ENCODE results near the gene UBE2O.

UBE2O gene

GRCh38 chr17:76484228-76484725, 31.3 kb upstream of the UBE2O start:
- Histone ChIP-seq H3F3A (ENCODE audit: insufficient read depth, low read length) (peaks cover 46% of the 10 kb centered on the region), H3K4me1 (ENCODE audit: low read length) (peaks cover 35% of the 10 kb centered on the region), H3K9ac (ENCODE audit: low read length) (no peak overlapping the region), H4K20me1 (ENCODE audit: insufficient read depth, low read length) (no peaks in the 10 kb centered on the region), H3K9me3 (replicated peaks; ENCODE audit: insufficient read depth, low read length) (no peaks in the 10 kb centered on the region), H3K27ac (ENCODE audit: low read length) (no peak overlapping the region), H3K27me3 (replicated peaks; ENCODE audit: insufficient read depth, low read length) (no peaks in the 10 kb centered on the region), H3K79me2 (ENCODE audit: low read length) (peaks cover 9% of the 10 kb centered on the region), H3K9me2 (replicated peaks; ENCODE audit: insufficient read depth, low read length) (no peaks in the 10 kb centered on the region), H3K36me3 (replicated peaks; ENCODE audit: insufficient read depth, low read length) (no peaks in the 10 kb centered on the region), H3K4me3 (ENCODE audit: low read length) (no peak overlapping the region), H3K4me2 (ENCODE audit: low read depth, low read length) (no peak overlapping the region), H2AFZ (ENCODE audit: low read length) (no peak overlapping the region)
- no peak for DNase-seq
- TF ChIP-seq EZH2 (optimal IDR thresholded peaks at IDR 0.05; ENCODE audit: low read depth, low read length) = no peak
- TF ChIP-seq CTCF (IDR thresholded peaks at IDR 0.05; ENCODE audit: low read length) = no peak
- no peak for TF ChIP-seq EZH2phosphoT487 (IDR thresholded peaks at IDR 0.05; ENCODE audit: low read length)

- peak overlapping the region; percentile 84 for H3K9ac ChIP-seq (ENCODE audit: low read length)
- H3K4me1 ChIP-seq (ENCODE audit: low read length) = peaks cover 35% of the 10 kb centered on the region
- DNase-seq = peak; percentile 93
Measured at GRCh38 chr17:76481071-76481655, 28.2 kb upstream of the UBE2O start.

GRCh38 chr17:76480632-76481031, 27.7 kb upstream of the UBE2O start:
- peaks cover 40% of the 10 kb centered on the region for H3F3A ChIP-seq (ENCODE audit: insufficient read depth, low read length)
- H3K4me1 ChIP-seq (ENCODE audit: low read length) = peaks cover 33% of the 10 kb centered on the region
- H3K27ac ChIP-seq (ENCODE audit: low read length) = peak overlapping the region; percentile 94
- peaks cover 12% of the 10 kb centered on the region for H3K79me2 ChIP-seq (ENCODE audit: low read length)
- no peak for TF ChIP-seq EZH2phosphoT487 (IDR thresholded peaks at IDR 0.05; ENCODE audit: low read length)
- no peak for TF ChIP-seq EZH2 (optimal IDR thresholded peaks at IDR 0.05; ENCODE audit: low read depth, low read length)
- H3K4me2 ChIP-seq (ENCODE audit: low read depth, low read length) = peak overlapping the region; percentile 94
- no peaks in the 10 kb centered on the region for H4K20me1 ChIP-seq (ENCODE audit: insufficient read depth, low read length)
- peak overlapping the region; percentile 56 for H3K4me3 ChIP-seq (ENCODE audit: low read length)
- DNase-seq = peak; percentile 60
- peak overlapping the region; percentile 84 for H3K9ac ChIP-seq (ENCODE audit: low read length)
- no peak overlapping the region for H2AFZ ChIP-seq (ENCODE audit: low read length)
- no peaks in the 10 kb centered on the region for H3K27me3 ChIP-seq (replicated peaks; ENCODE audit: insufficient read depth, low read length)
- no peaks in the 10 kb centered on the region for H3K36me3 ChIP-seq (replicated peaks; ENCODE audit: insufficient read depth, low read length)
- no peaks in the 10 kb centered on the region for H3K9me3 ChIP-seq (replicated peaks; ENCODE audit: insufficient read depth, low read length)
- no peaks in the 10 kb centered on the region for H3K9me2 ChIP-seq (replicated peaks; ENCODE audit: insufficient read depth, low read length)

More at GRCh38 chr17:76481071-76481655, 28.2 kb upstream of the UBE2O start:
- Histone ChIP-seq H3K79me2 (ENCODE audit: low read length) (peaks cover 12% of the 10 kb centered on the region), H3K36me3 (replicated peaks; ENCODE audit: insufficient read depth, low read length) (no peaks in the 10 kb centered on the region), H3K4me3 (ENCODE audit: low read length) (peak overlapping the region; percentile 56), H3F3A (ENCODE audit: insufficient read depth, low read length) (peaks cover 40% of the 10 kb centered on the region), H3K9me2 (replicated peaks; ENCODE audit: insufficient read depth, low read length) (no peaks in the 10 kb centered on the region), H3K4me2 (ENCODE audit: low read depth, low read length) (peak overlapping the region; percentile 94), H3K9me3 (replicated peaks; ENCODE audit: insufficient read depth, low read length) (no peaks in the 10 kb centered on the region), H2AFZ (ENCODE audit: low read length) (no peak overlapping the region), H4K20me1 (ENCODE audit: insufficient read depth, low read length) (no peaks in the 10 kb centered on the region), H3K27ac (ENCODE audit: low read length) (peak overlapping the region; percentile 94), H3K27me3 (replicated peaks; ENCODE audit: insufficient read depth, low read length) (no peaks in the 10 kb centered on the region)
- TF ChIP-seq EZH2 (optimal IDR thresholded peaks at IDR 0.05; ENCODE audit: low read depth, low read length) = no peak
- TF ChIP-seq EZH2phosphoT487 (IDR thresholded peaks at IDR 0.05; ENCODE audit: low read length) = no peak
- no peak for TF ChIP-seq CTCF (IDR thresholded peaks at IDR 0.05; ENCODE audit: low read length)

DNA sequence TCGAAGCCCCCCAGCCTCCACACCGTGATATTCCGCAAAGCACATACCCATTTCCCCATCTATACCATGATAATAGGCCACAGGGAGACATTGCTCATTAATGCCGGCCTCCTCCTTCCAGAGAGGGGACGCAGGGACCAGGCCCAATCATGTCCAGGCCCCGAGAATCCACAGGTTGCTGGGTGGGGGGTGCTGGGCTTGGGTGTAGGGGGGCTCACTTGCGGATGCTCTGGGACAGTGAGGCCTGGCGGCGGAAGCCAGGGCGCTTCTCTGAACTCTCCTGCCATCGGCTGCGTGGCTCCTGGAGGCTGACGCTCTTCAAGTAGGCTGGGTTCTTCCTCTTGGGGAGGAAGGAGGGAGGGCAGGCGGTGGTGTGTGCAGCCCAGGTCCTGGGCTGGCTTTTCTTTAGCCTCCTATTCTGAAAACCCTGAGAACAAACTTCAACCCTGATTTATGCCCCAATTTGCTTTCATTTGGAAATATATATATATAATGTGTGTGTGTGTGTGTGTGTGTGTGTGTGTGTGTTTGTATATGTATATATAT, 26.6 kb upstream of the UBE2O start:
- peaks cover 28% of the 10 kb centered on the region for H3K4me1 ChIP-seq (ENCODE audit: low read length)
- H3F3A ChIP-seq (ENCODE audit: insufficient read depth, low read length) = peaks cover 38% of the 10 kb centered on the region
- H3K36me3 ChIP-seq (replicated peaks; ENCODE audit: insufficient read depth, low read length) = no peaks in the 10 kb centered on the region
- H3K79me2 ChIP-seq (ENCODE audit: low read length) = peaks cover 12% of the 10 kb centered on the region
- no peaks in the 10 kb centered on the region for H4K20me1 ChIP-seq (ENCODE audit: insufficient read depth, low read length)
- no peaks in the 10 kb centered on the region for H3K27me3 ChIP-seq (replicated peaks; ENCODE audit: insufficient read depth, low read length)
- H3K9me2 ChIP-seq (replicated peaks; ENCODE audit: insufficient read depth, low read length) = no peaks in the 10 kb centered on the region
- no peak overlapping the region for H2AFZ ChIP-seq (ENCODE audit: low read length)
- no peak overlapping the region for H3K4me3 ChIP-seq (ENCODE audit: low read length)
- no peak overlapping the region for H3K9ac ChIP-seq (ENCODE audit: low read length)
- no peak overlapping the region for H3K27ac ChIP-seq (ENCODE audit: low read length)
- DNase-seq = no peak
- no peak overlapping the region for H3K4me2 ChIP-seq (ENCODE audit: low read depth, low read length)
- no peaks in the 10 kb centered on the region for H3K9me3 ChIP-seq (replicated peaks; ENCODE audit: insufficient read depth, low read length)
- TF ChIP-seq EZH2phosphoT487 (IDR thresholded peaks at IDR 0.05; ENCODE audit: low read length) (no peak), CTCF (IDR thresholded peaks at IDR 0.05; ENCODE audit: low read length) (no peak), EZH2 (optimal IDR thresholded peaks at IDR 0.05; ENCODE audit: low read depth, low read length) (no peak)

Data from MM.1S (cell line).